Cortex of kidney (tissue), 1 donor: ENCODE results near the gene IL11.

Experiments
- DNase-seq: peaks from one replicate; lab custom pipeline; 2025; lab: John Stamatoyannopoulos, UW

The IL11 gene

GRCh38 chr19:55324662-55325061, 45.6 kb downstream of the IL11 start:
- DNase-seq = no peak

GRCh38 chr19:55322204-55322885, 47.9 kb downstream of the IL11 start:
- no peak for DNase-seq

- no peak for DNase-seq
Observed at GRCh38 chr19:55321466-55322137, 48.7 kb downstream of the IL11 start.

GRCh38 chr19:55320844-55321419, 49.3 kb downstream of the IL11 start:
- no peak for DNase-seq

GRCh38 chr19:55319785-55320184, 50.5 kb downstream of the IL11 start:
- no peak for DNase-seq

- no peak for DNase-seq
Observed at GRCh38 chr19:55316646-55317045, 53.6 kb downstream of the IL11 start.

GRCh38 chr19:55315956-55316525, 54.2 kb downstream of the IL11 start:
- no peak for DNase-seq

- DNase-seq = no peak
Observed at GRCh38 chr19:55314396-55314795, 55.9 kb downstream of the IL11 start.
